Nephron progenitor cell (in vitro differentiated cells): ENCODE measurements around the gene EYA2.

ENCODE experiments used
- DNase-seq: peaks from one replicate; pipeline ENCODE4 v3.0.0; 2021
- H3K27ac Mint-ChIP-seq: 2 replicates; pipeline ENCODE4 v1.8.0; 2021; ENCODE audit warnings: mild to moderate bottlenecking, moderate library complexity, mixed read lengths
- H3K27me3 Mint-ChIP-seq: 2 replicates; pipeline ENCODE4 v1.8.0; 2021; ENCODE audit warnings: mild to moderate bottlenecking, low read depth, mixed read lengths; ENCODE audit not compliant: poor library complexity
- H3K36me3 Mint-ChIP-seq: 2 replicates; pipeline ENCODE4 v1.8.0; 2021; ENCODE audit warnings: low read depth, mixed read lengths
- H3K4me1 Mint-ChIP-seq: 2 replicates; pipeline ENCODE4 v1.8.0; 2021; ENCODE audit warnings: mixed read lengths
- H3K4me3 Mint-ChIP-seq: 2 replicates; pipeline ENCODE4 v1.8.0; 2021; ENCODE audit warnings: mild to moderate bottlenecking, moderate library complexity, mixed read lengths
- H3K9me3 Mint-ChIP-seq: 2 replicates; pipeline ENCODE4 v1.8.0; 2021; ENCODE audit warnings: mild to moderate bottlenecking, moderate library complexity, mixed read lengths
- CTCF ChIP-seq: fragments of 200-600 bp; sonication (generic); IDR thresholded peaks from 2 replicates; pipeline ENCODE4 v1.5.0; 2021; ENCODE audit warnings: antibody characterized with exemption

Gene EYA2

GRCh38 chr20:47159166-47159565 lies 264.5 kb downstream of the EYA2 start:
- peaks cover 6% of the 10 kb centered on the region for H3K27me3 Mint-ChIP-seq
- peaks cover 7% of the 10 kb centered on the region for H3K36me3 Mint-ChIP-seq
- H3K9me3 Mint-ChIP-seq, result peaks cover 11% of the 10 kb centered on the region
- no peak overlapping the region for H3K27ac Mint-ChIP-seq
- peaks cover 27% of the 10 kb centered on the region for H3K4me1 Mint-ChIP-seq
- no peak overlapping the region for H3K4me3 Mint-ChIP-seq
- DNase-seq, result no peak
- TF ChIP-seq CTCF, result no peak

GRCh38 chr20:47160240-47160639 lies 265.6 kb downstream of the EYA2 start:
- no peak overlapping the region for H3K27ac Mint-ChIP-seq
- H3K4me3 Mint-ChIP-seq, result no peak overlapping the region
- no peak for TF ChIP-seq CTCF
- H3K9me3 Mint-ChIP-seq, result peaks cover 11% of the 10 kb centered on the region
- H3K4me1 Mint-ChIP-seq, result peaks cover 34% of the 10 kb centered on the region
- no peak for DNase-seq
- H3K27me3 Mint-ChIP-seq, result peaks cover 6% of the 10 kb centered on the region
- H3K36me3 Mint-ChIP-seq, result peaks cover 7% of the 10 kb centered on the region

GRCh38 chr20:47160992-47161391 lies 266.3 kb downstream of the EYA2 start:
- Mint-ChIP-seq H3K4me3 (no peak overlapping the region), H3K27ac (no peak overlapping the region), H3K27me3 (peaks cover 6% of the 10 kb centered on the region), H3K9me3 (peaks cover 11% of the 10 kb centered on the region), H3K36me3 (peaks cover 7% of the 10 kb centered on the region), H3K4me1 (peaks cover 34% of the 10 kb centered on the region)
- no peak for DNase-seq
- TF ChIP-seq CTCF, result no peak

GRCh38 chr20:47161411-47161810 lies 266.8 kb downstream of the EYA2 start:
- Mint-ChIP-seq H3K36me3 (peaks cover 7% of the 10 kb centered on the region), H3K27ac (no peak overlapping the region), H3K4me3 (no peak overlapping the region), H3K9me3 (peaks cover 11% of the 10 kb centered on the region), H3K4me1 (peaks cover 33% of the 10 kb centered on the region), H3K27me3 (peaks cover 6% of the 10 kb centered on the region)
- DNase-seq, result no peak
- no peak for TF ChIP-seq CTCF

GRCh38 chr20:47164140-47164539 lies 269.5 kb downstream of the EYA2 start:
- Mint-ChIP-seq H3K27ac (peak overlapping the region; percentile 38), H3K9me3 (peaks cover 11% of the 10 kb centered on the region), H3K4me3 (no peak overlapping the region), H3K4me1 (peaks cover 22% of the 10 kb centered on the region), H3K36me3 (peaks cover 7% of the 10 kb centered on the region), H3K27me3 (peaks cover 8% of the 10 kb centered on the region)
- peak; percentile 61 for DNase-seq
- no peak for TF ChIP-seq CTCF

GRCh38 chr20:47165376-47165865 lies 270.8 kb downstream of the EYA2 start:
- DNase-seq, result no peak
- peaks cover 8% of the 10 kb centered on the region for H3K27me3 Mint-ChIP-seq
- no peak overlapping the region for H3K4me3 Mint-ChIP-seq
- H3K27ac Mint-ChIP-seq, result no peak overlapping the region
- peaks cover 7% of the 10 kb centered on the region for H3K36me3 Mint-ChIP-seq
- TF ChIP-seq CTCF, result no peak
- peaks cover 11% of the 10 kb centered on the region for H3K9me3 Mint-ChIP-seq
- peaks cover 22% of the 10 kb centered on the region for H3K4me1 Mint-ChIP-seq
